HCT116 (cell line): ENCODE measurements around the gene ACSS1. TPM values are rescaled to one million over a fixed set of nuclear protein-coding genes. Genes with fewer than 3 reads are reported as not detected.

Experiments
- ATAC-seq: fragments of 200-7000 bp; cut with Tn5 transposase; 2 replicates; pipeline ENCODE4 v1.9.1; 2020; ENCODE audit warnings: mild to moderate bottlenecking, moderate library complexity
- BruUV-seq: library from RNA; stranded (reverse); fragments of 400-500 nt; replicated peaks from 2 replicates; lab custom pipeline; 2021; lab: Mats Ljungman, UMichigan
- CTCF ChIA-PET: fragments of 300-600 bp; sonication (Branson Sonifier 250); formaldehyde crosslinking; loops from one replicate; lab custom pipeline; 2021; ENCODE audit warnings: antibody characterized with exemption; lab: Charles Lee
- POLR2A ChIA-PET: fragments of 300-600, 350-600 bp; sonication (Branson Sonifier 250); formaldehyde crosslinking; loops from one replicate; lab custom pipeline; 2021; ENCODE audit warnings: antibody characterized with exemption; lab: Charles Lee
- RAD21 ChIA-PET, 2 experiments: fragments of 300-600 bp; sonication (Branson Sonifier 250); formaldehyde crosslinking; loops; one replicate each; lab custom pipeline; 2023; ENCODE audit warnings: low total read pairs in 2 of 2; ENCODE audit not compliant: uncharacterized antibody in 2 of 2, unreplicated experiment in 2 of 2, low non-redundant PET in 1 of 2; lab: Charles Lee
- DNase-seq: peaks from one replicate; pipeline ENCODE4 v3.0.0-alpha.2; 2010; ENCODE audit warnings: low read depth, low spot score
- H2AFZ ChIP-seq: fragments of 200-600 bp; shearing (Covaris generic), sonication (generic); 2 replicates; pipeline ENCODE4 v1.6.1; 2017; ENCODE audit warnings: low read depth, mixed run types, mixed read lengths, antibody characterized with exemption, low read length; ENCODE audit not compliant: poor library complexity, severe bottlenecking
- H3K27ac ChIP-seq: 2 replicates; pipeline ENCODE4 v1.5.1; 2012; ENCODE audit warnings: low read depth, low read length
- H3K27me3 ChIP-seq: fragments of 200-600 bp; sonication (generic); 2 replicates; pipeline ENCODE4 v1.6.1; 2016; ENCODE audit warnings: mixed run types, low read length, mixed read lengths; ENCODE audit not compliant: insufficient read depth
- H3K36me3 ChIP-seq, 2 experiments: fragments of 200-500 bp in 1 of 2; fragments of 200-600 bp in 1 of 2; sonication (Bioruptor generic) in 1 of 2; sonication (generic) in 1 of 2; 2 replicates each; pipeline versions ENCODE4 v1.5.1 to v1.6.1; 2014 to 2016; ENCODE audit warnings: low read length in 2 of 2, inconsistent platforms in 1 of 2, mixed read lengths in 1 of 2, mixed run types in 1 of 2; ENCODE audit not compliant: insufficient read depth in 2 of 2, control insufficient read depth in 1 of 2
- H3K4me1 ChIP-seq, 2 experiments: fragments of 200-600 bp in 1 of 2; sonication (generic) in 1 of 2; 2 replicates each; pipeline versions ENCODE4 v1.5.1 to v1.6.1; 2012 to 2017; ENCODE audit warnings: low read length in 2 of 2, inconsistent platforms in 1 of 2, mild to moderate bottlenecking in 1 of 2, mixed read lengths in 1 of 2, mixed run types in 1 of 2, moderate library complexity in 1 of 2; ENCODE audit not compliant: insufficient read depth in 2 of 2, control insufficient read depth in 1 of 2
- H3K4me2 ChIP-seq: fragments of 200-600 bp; sonication (generic); 2 replicates; pipeline ENCODE4 v1.6.1; 2017; ENCODE audit warnings: mixed run types, low read length, mixed read lengths
- H3K4me3 ChIP-seq, 2 experiments: fragments of 200-600 bp in 1 of 2; sonication (generic) in 1 of 2; replicated peaks in 1 of 2; 2 replicates each; pipeline ENCODE4 v1.5.1; 2011 to 2016; ENCODE audit warnings: low read length in 2 of 2, control low read depth in 1 of 2, low read depth in 1 of 2, mild to moderate bottlenecking in 1 of 2, mixed read lengths in 1 of 2, mixed run types in 1 of 2
- H3K79me2 ChIP-seq: fragments of 200-600 bp; sonication (generic); 2 replicates; pipeline ENCODE4 v1.6.1; 2017; ENCODE audit warnings: mild to moderate bottlenecking, mixed run types, low read length, moderate library complexity, mixed read lengths; ENCODE audit not compliant: insufficient read depth
- H3K9ac ChIP-seq: fragments of 200-600 bp; sonication (generic); 2 replicates; pipeline ENCODE4 v1.6.1; 2016; ENCODE audit warnings: low read length, mixed read lengths
- H3K9me2 ChIP-seq: fragments of 200-600 bp; sonication (generic), shearing (Covaris generic); 2 replicates; pipeline ENCODE4 v1.6.1; 2017; ENCODE audit warnings: mixed run types, mild to moderate bottlenecking, moderate library complexity; ENCODE audit not compliant: insufficient read depth
- H3K9me3 ChIP-seq, 2 experiments: fragments of 200-500 bp in 1 of 2; fragments of 200-600 bp in 1 of 2; sonication (Bioruptor generic) in 1 of 2; sonication (generic) in 1 of 2; 2 replicates each; pipeline ENCODE4 v1.6.1; 2014 to 2017; ENCODE audit warnings: low read length in 2 of 2, mixed read lengths in 2 of 2, inconsistent platforms in 1 of 2, low read depth in 1 of 2, mild to moderate bottlenecking in 1 of 2, mixed run types in 1 of 2, moderate library complexity in 1 of 2; ENCODE audit not compliant: control insufficient read depth in 1 of 2, insufficient read depth in 1 of 2
- H4K20me1 ChIP-seq: fragments of 200-600 bp; sonication (generic), shearing (Covaris generic); 2 replicates; pipeline ENCODE4 v1.6.1; 2017; ENCODE audit warnings: mixed run types, mild to moderate bottlenecking, moderate library complexity; ENCODE audit not compliant: insufficient read depth
- CBX3 ChIP-seq: IDR thresholded peaks from 2 replicates; pipeline ENCODE4 v1.6.1; 2012; ENCODE audit warnings: low read depth
- EGR1 ChIP-seq: IDR thresholded peaks from 2 replicates; pipeline ENCODE4 v1.6.1; 2012; ENCODE audit warnings: low read depth
- ELF1 ChIP-seq: IDR thresholded peaks from 2 replicates; pipeline ENCODE4 v1.6.1; 2012; ENCODE audit warnings: low read depth, borderline replicate concordance
- EZH2 ChIP-seq: fragments of 200-600 bp; sonication (generic); IDR thresholded peaks from 2 replicates; pipeline ENCODE4 v1.6.1; 2017; ENCODE audit warnings: antibody characterized with exemption, mixed run types
- FOSL1 ChIP-seq: IDR thresholded peaks from 2 replicates; pipeline ENCODE4 v1.6.1; 2012; ENCODE audit warnings: low read depth
- JUND ChIP-seq: IDR thresholded peaks from 2 replicates; pipeline ENCODE4 v1.6.1; 2012
- MAX ChIP-seq: IDR thresholded peaks from 2 replicates; pipeline ENCODE4 v1.6.1; 2012
- POLR2A ChIP-seq: IDR thresholded peaks from 2 replicates; pipeline ENCODE4 v1.7.0; 2011; ENCODE audit warnings: borderline replicate concordance; ENCODE audit not compliant: insufficient read depth, insufficient read length; ENCODE audit errors: extremely low read depth
- POLR2AphosphoS5 ChIP-seq: IDR thresholded peaks from 2 replicates; pipeline ENCODE4 v1.6.1; 2011; ENCODE audit warnings: mild to moderate bottlenecking, low read depth, low read length, moderate library complexity
- SRF ChIP-seq: IDR thresholded peaks from 2 replicates; pipeline ENCODE4 v1.6.1; 2012; ENCODE audit warnings: low read depth
- YY1 ChIP-seq: IDR thresholded peaks from 2 replicates; pipeline ENCODE4 v1.6.1; 2011; ENCODE audit warnings: low read length, low read depth, moderate library complexity, mild to moderate bottlenecking; ENCODE audit not compliant: insufficient replicate concordance; ENCODE audit errors: extremely low read depth
- ZBTB33 ChIP-seq: IDR thresholded peaks from 2 replicates; pipeline ENCODE4 v1.6.1; 2011; ENCODE audit warnings: mild to moderate bottlenecking, low read length, moderate library complexity; ENCODE audit not compliant: insufficient replicate concordance; ENCODE audit errors: extremely low read depth
- ZFX ChIP-seq: fragments of 450-650 bp; IDR thresholded peaks from 2 replicates; pipeline ENCODE4 v1.6.1; 2017
- intact Hi-C: fragments of 100-400 bp; cut with micrococcal nuclease; formaldehyde crosslinking; loops from 2 replicates; pipeline ENCODE4 v1.10.0; 2022
- total RNA-seq: library from RNA; stranded (reverse); gene quantifications from one replicate; pipeline ENCODE4 v1.2.1, GENCODE V29; 2021; ENCODE audit not compliant: unreplicated experiment

ACSS1 gene
- total RNA-seq, 1 experiment from 2014 or later: 0.27 TPM

GRCh38 chr20:25030649-25031207 lies 27.2 kb downstream of the ACSS1 start (continued):
- no peak for TF ChIP-seq EZH2

GRCh38 chr20:25030007-25030648 lies 27.8 kb downstream of the ACSS1 start:
- H3K27ac ChIP-seq: no peak overlapping the region
- H3K9me2 ChIP-seq: 0 out of 2 replicates have a peak, but pooled peaks cover 3% of the 10 kb centered on the region
- ATAC-seq (no peak), DNase-seq (no peak)
- no peak overlapping the region for H2AFZ ChIP-seq
- CTCF ChIA-PET: no interaction called here
- H3K27me3 ChIP-seq: no peaks in the 10 kb centered on the region
- H3K79me2 ChIP-seq: no peaks in the 10 kb centered on the region
- no peak overlapping the region for H3K9ac ChIP-seq
- no peaks in the 10 kb centered on the region for H3K9me3 ChIP-seq
- no peaks in the 10 kb centered on the region for H3K36me3 ChIP-seq
- no peak overlapping the region for H3K4me3 ChIP-seq
- no peak for TF ChIP-seq FOSL1
- no peak for TF ChIP-seq POLR2AphosphoS5
- no peak for TF ChIP-seq JUND
- no peak for TF ChIP-seq POLR2A
- no peak for TF ChIP-seq ELF1
- no peak for TF ChIP-seq EGR1
- TF ChIP-seq CBX3: no peak
- TF ChIP-seq YY1: no peak
- TF ChIP-seq SRF: no peak
- no peak for TF ChIP-seq MAX
- no peak for TF ChIP-seq ZBTB33
- TF ChIP-seq EZH2: no peak
- no peak for TF ChIP-seq ZFX
- no peak overlapping the region for H3K4me2 ChIP-seq
- RAD21 ChIA-PET: no interaction called here
- BruUV-seq: no TSS peak
- POLR2A ChIA-PET: no interaction called here
- intact Hi-C loops: no loop called here
- no peaks in the 10 kb centered on the region for H4K20me1 ChIP-seq
- no peaks in the 10 kb centered on the region for H3K4me1 ChIP-seq
